BLaER1 treated with 17β-estradiol and CSF1 and Interleukin-3, amounts not matched to agents 10 nM and 100 nM (cell line): ENCODE results near the gene CRELD2.
A peak's percentile ranks its signal among the peaks of the same experiment; 100 is the strongest.

Experiments
- H3K27ac ChIP-seq, 11 experiments: shearing (Covaris generic); formaldehyde crosslinking; 2 replicates each; pipeline ENCODE4 v1.8.1; 2022
- H3K27me3 ChIP-seq, 11 experiments: shearing (Covaris generic); formaldehyde crosslinking; 2 replicates each; pipeline ENCODE4 v1.8.1; 2022
- H3K36me3 ChIP-seq, 11 experiments: shearing (Covaris generic); formaldehyde crosslinking; 2 replicates each; pipeline ENCODE4 v1.8.1; 2022
- H3K4me1 ChIP-seq, 10 experiments: shearing (Covaris generic); formaldehyde crosslinking; 2 replicates each; pipeline ENCODE4 v1.8.1; 2022
- H3K4me2 ChIP-seq, 11 experiments: shearing (Covaris generic); formaldehyde crosslinking; 2 replicates each; pipeline ENCODE4 v1.8.1; 2022
- H3K4me3 ChIP-seq, 10 experiments: shearing (Covaris generic); formaldehyde crosslinking; 2 replicates each; pipeline ENCODE4 v1.8.1; 2022
- H3K9ac ChIP-seq, 11 experiments: shearing (Covaris generic); formaldehyde crosslinking; 2 replicates each; pipeline ENCODE4 v1.8.1; 2022
- H3K9me3 ChIP-seq, 11 experiments: shearing (Covaris generic); formaldehyde crosslinking; replicated peaks in 1 of 11; 2 replicates each; pipeline ENCODE4 v1.8.1; 2022
- H4K20me1 ChIP-seq, 11 experiments: shearing (Covaris generic); formaldehyde crosslinking; 2 replicates each; pipeline ENCODE4 v1.8.1; 2022
- Cebpa-rat ChIP-seq, 11 experiments: shearing (Covaris generic); IDR thresholded peaks; 2 replicates each; pipeline ENCODE4 v1.8.1; 2022

Gene CRELD2

DNA sequence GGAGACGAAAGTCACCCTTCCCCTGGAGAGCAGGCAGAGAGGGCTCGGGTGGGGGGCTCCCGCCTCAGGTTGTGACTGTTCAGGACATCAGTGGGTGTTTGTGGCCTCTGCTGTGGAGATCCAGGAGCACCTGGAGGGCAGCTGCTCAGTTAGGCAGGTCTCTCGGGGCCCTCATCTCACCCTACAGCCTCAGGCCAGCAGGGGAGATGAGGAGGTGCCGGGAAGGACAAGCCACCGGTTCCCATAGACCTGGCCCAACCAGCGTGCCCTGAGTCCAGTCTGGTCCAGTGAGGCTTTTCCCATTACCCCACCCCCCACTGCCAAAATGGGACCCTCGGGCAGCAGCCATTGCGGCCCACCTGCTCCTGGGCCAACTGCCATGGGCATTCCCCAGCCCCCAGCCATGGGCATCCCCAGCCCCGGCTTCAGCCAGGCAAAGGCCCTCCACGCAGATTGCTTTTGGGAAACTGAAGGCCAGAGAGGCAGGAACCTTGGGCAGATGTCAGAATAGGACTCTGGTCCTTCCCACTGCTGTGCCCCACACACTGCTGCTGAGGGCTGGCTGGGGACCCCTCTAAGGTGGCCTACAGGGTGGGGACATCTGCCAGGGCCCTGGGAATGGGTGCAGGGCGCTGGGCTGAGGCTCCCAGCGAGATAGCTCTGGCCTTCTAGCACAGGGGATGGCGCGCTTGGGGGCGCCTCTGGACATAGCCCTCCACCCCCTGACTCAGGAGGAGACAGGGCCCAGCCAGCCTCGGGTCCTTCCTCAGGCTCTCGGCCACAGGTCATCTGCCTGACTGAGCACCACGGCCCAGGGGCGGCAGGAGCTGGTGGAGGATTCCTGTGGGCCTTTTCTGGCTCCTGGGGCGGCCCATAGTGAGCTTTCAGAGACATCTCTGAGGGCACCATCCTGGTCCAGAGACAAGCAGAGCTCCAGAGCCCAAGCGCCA lies 46.9 kb downstream of the CRELD2 start:
- H4K20me1 ChIP-seq = peaks cover 47 to 97% (median 66%) of the 10 kb centered on the region in 11 experiments
- H3K4me2 ChIP-seq = peak overlapping the region; percentile 96 to 100 (median 98)
- peak overlapping the region; percentile 57 to 95 (median 75); a peak in 18 of 22 replicates for H3K9ac ChIP-seq
- peaks cover 14 to 41% (median 32%) of the 10 kb centered on the region in 11 experiments for H3K36me3 ChIP-seq
- peak overlapping the region in 4 of 10 experiments; percentile 47 to 98 (median 95); a peak in 7 of 20 replicates for H3K4me3 ChIP-seq
- H3K27ac ChIP-seq = peak overlapping the region in 10 of 11 experiments; percentile 18 to 86 (median 82); a peak in 13 of 22 replicates
- H3K9me3 ChIP-seq = no peaks in the 10 kb centered on the region
- H3K4me1 ChIP-seq = peaks cover 66 to 79% (median 70%) of the 10 kb centered on the region in 10 experiments
- peaks cover 0 to 5% (median 0%) of the 10 kb centered on the region in 11 experiments; a peak in 2 of 22 replicates for H3K27me3 ChIP-seq
- TF ChIP-seq Cebpa-rat (IDR thresholded peaks at IDR 0.05) = no peak

GRCh38 chr22:49966041-49966773 lies 47.8 kb downstream of the CRELD2 start:
- Histone ChIP-seq H3K27me3 (peaks cover 0 to 12% (median 3%) of the 10 kb centered on the region in 11 experiments; a peak in 18 of 22 replicates), H3K9me3 (no peaks in the 10 kb centered on the region), H3K9ac (peak overlapping the region; percentile 66 to 95 (median 75)), H3K36me3 (peaks cover 14 to 41% (median 32%) of the 10 kb centered on the region in 11 experiments), H4K20me1 (peaks cover 45 to 93% (median 60%) of the 10 kb centered on the region in 11 experiments), H3K27ac (peak overlapping the region; percentile 54 to 86 (median 82); a peak in 21 of 22 replicates), H3K4me2 (peak overlapping the region; percentile 96 to 100 (median 98)), H3K4me1 (peaks cover 75 to 87% (median 78%) of the 10 kb centered on the region in 10 experiments), H3K4me3 (peak overlapping the region in 5 of 10 experiments; percentile 8 to 98 (median 93); a peak in 7 of 20 replicates)
- TF ChIP-seq Cebpa-rat (IDR thresholded peaks at IDR 0.05) = no peak

DNA sequence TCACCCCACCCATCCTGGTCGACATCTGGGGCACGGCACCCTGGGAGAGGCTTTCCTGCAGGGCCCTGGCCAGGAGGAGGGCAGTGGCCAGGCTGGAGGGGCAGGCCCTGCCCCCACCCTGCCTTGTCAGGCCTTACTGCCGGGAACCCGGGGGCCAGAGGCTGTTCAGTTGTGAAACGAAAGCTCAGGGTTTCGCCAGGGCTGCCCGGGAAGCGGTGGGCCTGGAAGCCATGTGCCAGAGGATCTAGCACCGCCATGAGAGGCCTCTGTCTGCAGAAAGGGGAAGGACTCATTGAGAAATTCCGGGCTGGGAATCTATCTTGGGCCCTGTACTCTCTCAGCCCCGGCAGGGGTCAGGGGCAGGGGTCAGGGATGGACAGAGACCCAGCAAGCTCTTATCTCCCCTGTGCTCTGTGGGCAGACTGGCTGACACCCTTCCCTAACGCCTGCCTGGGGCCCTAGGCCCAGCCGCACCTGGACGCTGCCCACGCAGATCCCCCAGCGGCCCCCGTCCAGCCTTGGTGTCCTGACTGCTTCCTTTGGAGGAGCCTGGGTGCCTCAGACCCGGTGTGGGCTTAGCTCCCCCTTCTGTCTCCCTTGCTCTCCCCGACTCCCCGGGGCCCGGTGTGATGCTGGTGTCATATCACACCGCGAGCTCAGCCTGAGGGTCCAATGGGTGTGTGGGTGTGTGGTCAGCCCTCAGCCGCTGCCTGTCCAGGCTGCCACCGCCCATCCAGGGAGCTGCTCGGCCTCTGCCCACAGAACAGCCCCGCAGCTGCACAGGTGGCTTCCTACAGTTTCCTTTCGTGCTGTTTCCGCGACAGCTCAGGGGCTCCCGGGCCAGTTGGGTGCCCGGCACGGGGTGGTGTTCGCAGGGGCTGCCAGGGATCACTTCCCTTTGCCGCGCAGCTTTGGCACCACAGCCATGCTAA lies 48.6 kb downstream of the CRELD2 start:
- Histone ChIP-seq H4K20me1 (peaks cover 37 to 87% (median 51%) of the 10 kb centered on the region in 11 experiments), H3K4me3 (peak overlapping the region in 8 of 10 experiments; percentile 3 to 98 (median 34); a peak in 11 of 20 replicates), H3K9ac (peak overlapping the region; percentile 66 to 95 (median 75)), H3K4me1 (peaks cover 78 to 95% (median 82%) of the 10 kb centered on the region in 10 experiments), H3K36me3 (peaks cover 14 to 33% (median 25%) of the 10 kb centered on the region in 11 experiments), H3K9me3 (no peaks in the 10 kb centered on the region), H3K27ac (peak overlapping the region; percentile 54 to 86 (median 82)), H3K4me2 (peak overlapping the region; percentile 96 to 100 (median 98)), H3K27me3 (peaks cover 6 to 20% (median 12%) of the 10 kb centered on the region in 11 experiments; a peak in 21 of 22 replicates)
- TF ChIP-seq Cebpa-rat (IDR thresholded peaks at IDR 0.05) = peak in 5 of 11 experiments; percentile 13 to 66 (median 23); a peak in 4 of 22 replicates

DNA sequence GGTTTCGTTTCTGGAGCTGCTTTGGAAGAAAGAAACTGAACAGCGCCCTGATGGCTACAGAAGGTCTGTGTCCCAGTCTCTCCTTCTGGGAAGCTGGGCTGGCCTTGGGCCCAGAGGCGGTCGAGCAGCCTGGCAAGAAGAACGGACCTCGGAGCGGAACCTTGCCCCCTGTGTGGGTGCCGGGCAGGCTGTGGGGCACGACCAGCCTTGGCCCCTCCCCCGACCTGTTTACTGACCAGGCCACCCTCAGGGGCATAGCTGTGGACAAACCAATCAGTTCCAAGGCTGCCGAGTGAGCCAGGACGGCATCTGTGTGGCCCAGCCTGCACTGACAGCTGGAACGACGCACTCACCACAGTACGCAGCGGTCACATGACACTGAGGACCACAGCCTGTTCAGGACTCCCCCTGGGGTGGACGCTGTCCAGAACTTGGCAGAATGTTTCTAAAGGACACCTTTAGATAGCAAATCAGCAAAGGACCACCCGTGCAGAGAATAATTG lies 49.3 kb downstream of the CRELD2 start:
- Histone ChIP-seq H3K9me3 (no peaks in the 10 kb centered on the region), H3K36me3 (peaks cover 10 to 30% (median 21%) of the 10 kb centered on the region in 11 experiments), H3K27me3 (peaks cover 7 to 26% (median 18%) of the 10 kb centered on the region in 11 experiments; a peak in 21 of 22 replicates), H3K9ac (peak overlapping the region; percentile 66 to 95 (median 75); a peak in 20 of 22 replicates), H3K4me2 (peak overlapping the region; percentile 96 to 100 (median 98)), H3K27ac (peak overlapping the region; percentile 54 to 86 (median 82); a peak in 21 of 22 replicates), H4K20me1 (peaks cover 31 to 80% (median 46%) of the 10 kb centered on the region in 11 experiments), H3K4me3 (peak overlapping the region in 3 of 10 experiments; percentile 23 to 42 (median 27); a peak in 3 of 20 replicates), H3K4me1 (peaks cover 75 to 94% (median 79%) of the 10 kb centered on the region in 10 experiments)
- no peak for TF ChIP-seq Cebpa-rat (IDR thresholded peaks at IDR 0.05)

DNA sequence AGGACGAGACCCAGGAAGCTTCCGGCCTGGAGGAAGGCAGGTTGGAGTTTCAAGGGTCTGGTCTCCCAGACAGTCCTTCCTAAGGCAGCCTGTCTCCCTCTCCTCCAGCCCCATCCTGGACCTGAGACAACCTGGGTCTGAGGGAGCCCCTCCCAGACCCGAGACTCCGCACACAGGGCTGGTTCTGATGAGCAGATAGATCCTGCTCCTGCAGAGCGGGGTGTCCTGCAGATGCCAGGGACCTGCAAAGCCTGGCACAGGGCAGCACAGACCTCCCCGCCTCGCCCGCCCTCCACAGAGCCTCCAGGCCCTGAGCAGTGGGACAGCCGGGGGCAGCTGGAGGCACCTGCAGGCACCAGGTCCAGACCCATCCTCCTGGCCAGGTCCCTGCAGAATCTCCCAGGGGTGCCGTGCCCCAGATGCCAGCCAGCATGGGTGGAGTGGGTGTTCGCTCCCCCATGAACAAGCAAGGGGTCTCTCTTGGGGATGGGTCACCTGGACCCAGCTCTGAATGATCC lies 49.9 kb downstream of the CRELD2 start:
- no peaks in the 10 kb centered on the region for H3K9me3 ChIP-seq
- H3K4me1 ChIP-seq = peaks cover 68 to 87% (median 73%) of the 10 kb centered on the region in 10 experiments
- H3K4me3 ChIP-seq = no peak overlapping the region
- no peak for TF ChIP-seq Cebpa-rat (IDR thresholded peaks at IDR 0.05)
- peaks cover 4 to 24% (median 15%) of the 10 kb centered on the region in 11 experiments for H3K36me3 ChIP-seq
- H3K9ac ChIP-seq = peak overlapping the region in 3 of 11 experiments; percentile 90 to 95 (median 95); a peak in 6 of 22 replicates
- peaks cover 7 to 26% (median 18%) of the 10 kb centered on the region in 11 experiments; a peak in 21 of 22 replicates for H3K27me3 ChIP-seq
- peak overlapping the region in 10 of 11 experiments; percentile 96 to 100 (median 98); a peak in 13 of 22 replicates for H3K4me2 ChIP-seq
- H3K27ac ChIP-seq = peak overlapping the region in 5 of 11 experiments; percentile 82 to 86 (median 83); a peak in 5 of 22 replicates
- peaks cover 25 to 74% (median 40%) of the 10 kb centered on the region in 11 experiments for H4K20me1 ChIP-seq

DNA sequence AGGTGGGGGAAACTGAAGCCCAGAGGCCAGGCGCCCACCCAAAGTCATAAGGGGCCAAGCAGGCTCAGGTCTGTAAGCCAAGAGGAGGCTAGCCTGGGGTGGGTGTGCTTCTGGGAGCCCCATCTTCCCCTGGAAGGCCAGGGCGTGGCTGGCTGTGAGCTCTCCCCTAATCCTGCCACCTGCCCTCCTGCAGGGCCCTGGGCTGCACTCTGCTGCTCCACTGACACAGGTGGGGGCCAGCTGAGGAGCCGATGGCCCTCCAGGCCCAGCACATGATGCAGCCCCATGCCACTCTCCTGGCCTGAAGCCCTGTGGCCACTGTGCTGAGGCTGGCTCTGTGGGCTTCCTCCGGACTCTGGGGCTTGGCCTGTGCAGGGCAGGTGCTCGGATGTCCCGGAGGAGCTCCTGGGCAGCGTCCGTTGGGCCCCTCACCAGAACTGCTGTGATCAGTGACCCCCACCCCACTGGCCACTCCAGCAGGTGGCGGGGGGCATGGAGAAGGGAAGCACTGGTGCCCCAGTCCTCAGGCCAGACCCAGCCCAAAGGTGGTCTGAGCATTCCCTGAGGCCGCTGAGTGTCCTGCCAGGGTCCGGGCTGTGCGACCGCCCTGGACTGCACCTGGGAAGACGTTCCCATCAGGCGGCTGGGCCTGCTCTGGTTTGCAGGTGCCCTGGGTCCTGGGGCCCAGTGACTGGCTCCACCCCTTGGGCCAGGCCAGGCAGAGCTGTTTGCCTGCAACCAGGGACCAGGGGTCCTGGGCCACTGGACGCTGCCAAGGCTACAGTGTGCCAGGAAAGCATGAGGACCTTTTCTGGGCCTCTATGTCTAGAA lies 50.6 kb downstream of the CRELD2 start:
- Histone ChIP-seq H3K4me1 (peaks cover 62 to 81% (median 66%) of the 10 kb centered on the region in 10 experiments), H3K27me3 (peaks cover 7 to 26% (median 18%) of the 10 kb centered on the region in 11 experiments; a peak in 21 of 22 replicates), H3K4me3 (no peak overlapping the region), H3K9ac (no peak overlapping the region), H3K27ac (peak overlapping the region in 2 of 11 experiments; percentile 2 to 31; a peak in 3 of 22 replicates), H3K9me3 (no peaks in the 10 kb centered on the region), H4K20me1 (peaks cover 18 to 67% (median 33%) of the 10 kb centered on the region in 11 experiments), H3K36me3 (peaks cover 0 to 17% (median 9%) of the 10 kb centered on the region in 11 experiments; a peak in 13 of 22 replicates), H3K4me2 (peak overlapping the region in 3 of 11 experiments; percentile 99 to 100 (median 100); a peak in 5 of 22 replicates)
- no peak for TF ChIP-seq Cebpa-rat (IDR thresholded peaks at IDR 0.05)
